Measurements from ENCODE around the gene PRAMEF17.
"Not testable (repeated sequence)": the region's sequence is repeated elsewhere in the genome, so short reads cannot be mapped to it uniquely, and the experiment has no call there.

The PRAMEF17 gene

GRCh38 chr1:13389332-13389731 lies at the start of gene PRAMEF17:
TSS of gene PRAMEF17 (plus strand) at chr1:13389632. CDS start at chr1:13389658, 26 bp downstream.
- DNase-seq (ENCODE audit: low read depth), result not testable (repeated sequence)

- DNase-seq (ENCODE audit: low read depth), result not testable (repeated sequence)
These were observed 46.9 kb upstream of the PRAMEF17 start for GRCh38 chr1:13342496-13342895.

GRCh38 chr1:13347034-13347433 lies 42.4 kb upstream of the PRAMEF17 start, which contains the start of gene PRAMEF14:
TSS of gene PRAMEF14 (minus strand) at chr1:13347134. CDS start at chr1:13345314, 1,820 bp downstream.
- not testable (repeated sequence) for DNase-seq (ENCODE audit: low read depth)

GRCh38 chr1:13353476-13353875 lies 36.0 kb upstream of the PRAMEF17 start:
- DNase-seq (ENCODE audit: low read depth), result not testable (repeated sequence)

GRCh38 chr1:13354475-13354874 lies 35.0 kb upstream of the PRAMEF17 start:
- not testable (repeated sequence) for DNase-seq (ENCODE audit: low read depth)

- peak; percentile 47 for DNase-seq (ENCODE audit: low read depth)
These were observed 32.7 kb upstream of the PRAMEF17 start for GRCh38 chr1:13356774-13357173.

GRCh38 chr1:13362364-13362763 lies 27.1 kb upstream of the PRAMEF17 start:
- DNase-seq (ENCODE audit: low read depth), result not testable (repeated sequence)

GRCh38 chr1:13364928-13365327 lies 24.5 kb upstream of the PRAMEF17 start:
- not testable (repeated sequence) for DNase-seq (ENCODE audit: low read depth)

GRCh38 chr1:13366536-13366935 lies 22.9 kb upstream of the PRAMEF17 start:
- DNase-seq (ENCODE audit: low read depth), result not testable (repeated sequence)

- DNase-seq (ENCODE audit: low read depth), result not testable (repeated sequence)
These were observed 20.9 kb upstream of the PRAMEF17 start for GRCh38 chr1:13368544-13368943.

- DNase-seq (ENCODE audit: low read depth), result not testable (repeated sequence)
These were observed 10.4 kb upstream of the PRAMEF17 start for GRCh38 chr1:13378983-13379382.

GRCh38 chr1:13380380-13380779 lies 9.1 kb upstream of the PRAMEF17 start:
- not testable (repeated sequence) for DNase-seq (ENCODE audit: low read depth)

- not testable (repeated sequence) for DNase-seq (ENCODE audit: low read depth)
These were observed 3.6 kb downstream of the PRAMEF17 start for GRCh38 chr1:13393004-13393403.

- not testable (repeated sequence) for DNase-seq (ENCODE audit: low read depth)
These were observed 5.3 kb downstream of the PRAMEF17 start for GRCh38 chr1:13394761-13395160.

GRCh38 chr1:13395311-13395710 lies 5.9 kb downstream of the PRAMEF17 start:
- DNase-seq (ENCODE audit: low read depth), result not testable (repeated sequence)

- DNase-seq (ENCODE audit: low read depth), result no peak
These were observed 18.4 kb downstream of the PRAMEF17 start for GRCh38 chr1:13407811-13408210.

GRCh38 chr1:13410150-13410549 lies 20.7 kb downstream of the PRAMEF17 start, which contains the start of gene PRAMEF20:
TSS of gene PRAMEF20 (plus strand) at chr1:13410450. CDS start at chr1:13416355, 5,905 bp downstream.
- DNase-seq (ENCODE audit: low read depth), result not testable (repeated sequence)

GRCh38 chr1:13430495-13430894 lies 41.1 kb downstream of the PRAMEF17 start:
- DNase-seq (ENCODE audit: low read depth), result no peak

GRCh38 chr1:13432251-13432650 lies 42.8 kb downstream of the PRAMEF17 start:
- DNase-seq (ENCODE audit: low read depth), result no peak

GRCh38 chr1:13433694-13434358 lies 44.4 kb downstream of the PRAMEF17 start:
- DNase-seq (ENCODE audit: low read depth), result not testable (repeated sequence)

GRCh38 chr1:13435458-13435857 lies 46.0 kb downstream of the PRAMEF17 start:
- no peak for DNase-seq (ENCODE audit: low read depth)

GRCh38 chr1:13439104-13439783 lies 49.8 kb downstream of the PRAMEF17 start:
- DNase-seq (ENCODE audit: low read depth), result not testable (repeated sequence)

All from iris pigment epithelial cell (primary cell).